Measurements from ENCODE around the gene CHRD.
"Not testable (repeated sequence)": the region's sequence is repeated elsewhere in the genome, so short reads cannot be mapped to it uniquely, and the experiment has no call there.

CHRD gene

DNA sequence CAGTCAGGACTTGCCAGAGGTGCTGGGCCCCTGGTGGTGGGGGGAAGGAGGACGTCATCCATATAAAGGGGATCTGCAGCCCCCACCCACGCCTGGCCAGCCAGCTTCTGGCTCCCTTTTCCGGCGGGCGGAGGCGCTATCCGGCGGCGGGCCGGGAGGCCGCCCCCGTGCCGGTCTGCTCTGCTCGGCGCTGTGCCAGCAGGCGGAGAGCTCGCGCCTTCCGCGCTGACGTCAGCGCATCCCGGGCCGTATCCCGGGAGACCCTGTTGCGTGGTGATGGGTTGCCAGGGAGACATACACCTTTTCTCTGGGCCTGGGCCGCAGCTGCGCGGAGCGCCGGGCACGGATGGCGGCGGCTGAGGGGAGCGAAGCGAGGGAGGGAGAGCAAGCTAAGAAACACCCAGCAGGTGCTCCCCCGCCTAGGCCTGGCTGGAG lies 41.3 kb upstream of the CHRD start:
- peaks cover 28 to 42% of the 10 kb centered on the region in 2 donors for H3K36me3 ChIP-seq (ENCODE audit: control insufficient read depth in 1 of 2, insufficient read depth in 2 of 2, low read length in 2 of 2)
- peak overlapping the region; percentile 90 for H3K27ac ChIP-seq (ENCODE audit: low read length)
- H3K4me1 ChIP-seq (ENCODE audit: control insufficient read depth in 1 of 2, insufficient read depth in 2 of 2, low read length in 2 of 2): peaks cover 9 to 38% of the 10 kb centered on the region in 2 donors
- peak overlapping the region; percentile 67 to 87 for H3K4me3 ChIP-seq (ENCODE audit: low read depth in 1 of 2, low read length in 2 of 2)
- no peaks in the 10 kb centered on the region for H3K9me3 ChIP-seq (ENCODE audit: control insufficient read depth in 1 of 2, low read length in 2 of 2)
- no peaks in the 10 kb centered on the region for H3K27me3 ChIP-seq (ENCODE audit: low read depth, low read length)

DNA sequence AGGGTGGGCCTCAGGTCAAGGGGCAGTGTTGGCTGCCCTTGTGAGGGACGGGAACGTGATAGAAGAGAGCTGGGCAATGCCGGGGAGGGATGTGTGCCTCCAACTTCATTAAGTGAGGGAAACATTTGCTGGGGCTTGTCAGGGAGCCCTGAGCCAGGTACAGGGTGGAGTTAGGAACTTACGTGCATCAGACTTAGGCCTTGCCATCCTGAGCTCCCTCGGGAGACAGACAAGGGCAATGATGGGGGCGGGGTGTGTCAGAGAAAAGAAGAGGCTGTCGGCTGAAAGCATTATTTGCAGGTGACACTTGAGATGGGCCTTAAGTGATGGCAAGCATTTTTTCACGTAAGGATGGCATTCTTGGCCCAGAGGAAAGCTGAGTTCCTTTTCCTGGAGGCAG lies 40.9 kb upstream of the CHRD start:
- H3K9me3 ChIP-seq (ENCODE audit: control insufficient read depth in 1 of 2, low read length in 2 of 2): no peaks in the 10 kb centered on the region
- peak overlapping the region; percentile 90 for H3K27ac ChIP-seq (ENCODE audit: low read length)
- H3K4me1 ChIP-seq (ENCODE audit: control insufficient read depth in 1 of 2, insufficient read depth in 2 of 2, low read length in 2 of 2): peaks cover 9 to 38% of the 10 kb centered on the region in 2 donors
- H3K27me3 ChIP-seq (ENCODE audit: low read depth, low read length): no peaks in the 10 kb centered on the region
- H3K36me3 ChIP-seq (ENCODE audit: control insufficient read depth in 1 of 2, insufficient read depth in 2 of 2, low read length in 2 of 2): peaks cover 25 to 42% of the 10 kb centered on the region in 2 donors
- H3K4me3 ChIP-seq (ENCODE audit: low read depth in 1 of 2, low read length in 2 of 2): peak overlapping the region; percentile 67 to 87

DNA sequence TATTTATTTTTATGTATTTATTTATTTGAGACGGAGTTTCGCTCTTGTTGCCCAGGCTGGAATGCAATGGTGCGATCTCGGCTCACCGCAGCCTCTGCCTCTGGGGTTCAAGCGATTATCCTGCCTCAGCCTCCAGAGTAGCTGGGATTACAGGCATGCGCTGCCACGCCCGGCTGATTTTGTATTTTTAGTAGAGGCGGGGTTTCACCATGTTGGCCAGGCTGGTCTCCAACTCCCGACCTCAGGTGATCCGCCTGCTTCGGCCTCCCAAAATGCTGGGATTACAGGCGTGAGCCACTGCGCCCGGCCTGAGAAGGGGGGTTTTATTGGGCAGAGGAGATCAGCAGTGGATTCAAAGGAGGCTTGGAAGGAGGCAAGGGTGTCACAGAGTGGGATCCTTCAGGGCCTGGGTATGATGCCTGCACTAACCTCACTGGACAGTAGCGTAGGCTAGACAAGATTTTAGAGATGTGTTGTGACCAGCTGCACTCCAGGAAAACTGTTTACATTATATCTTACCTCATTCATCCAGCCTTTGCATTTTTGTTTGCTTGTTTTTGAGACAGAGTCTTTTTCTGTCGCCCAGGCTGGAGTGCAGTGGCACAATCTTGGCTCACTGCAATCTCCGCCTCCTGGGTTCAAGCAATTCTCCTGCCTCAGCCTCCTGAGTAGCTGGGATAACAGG lies 40.3 kb upstream of the CHRD start:
- H3K27me3 ChIP-seq (ENCODE audit: low read depth, low read length); H3K27ac ChIP-seq (ENCODE audit: low read length); H3K4me3 ChIP-seq (ENCODE audit: low read depth in 1 of 2, low read length in 2 of 2); H3K9me3 ChIP-seq (ENCODE audit: control insufficient read depth in 1 of 2, low read length in 2 of 2): not testable (repeated sequence)
- H3K4me1 ChIP-seq (ENCODE audit: control insufficient read depth in 1 of 2, insufficient read depth in 2 of 2, low read length in 2 of 2): peaks cover 9 to 38% of the 10 kb centered on the region in 2 donors
- H3K36me3 ChIP-seq (ENCODE audit: control insufficient read depth in 1 of 2, insufficient read depth in 2 of 2, low read length in 2 of 2): peaks cover 20 to 41% of the 10 kb centered on the region in 2 donors

DNA sequence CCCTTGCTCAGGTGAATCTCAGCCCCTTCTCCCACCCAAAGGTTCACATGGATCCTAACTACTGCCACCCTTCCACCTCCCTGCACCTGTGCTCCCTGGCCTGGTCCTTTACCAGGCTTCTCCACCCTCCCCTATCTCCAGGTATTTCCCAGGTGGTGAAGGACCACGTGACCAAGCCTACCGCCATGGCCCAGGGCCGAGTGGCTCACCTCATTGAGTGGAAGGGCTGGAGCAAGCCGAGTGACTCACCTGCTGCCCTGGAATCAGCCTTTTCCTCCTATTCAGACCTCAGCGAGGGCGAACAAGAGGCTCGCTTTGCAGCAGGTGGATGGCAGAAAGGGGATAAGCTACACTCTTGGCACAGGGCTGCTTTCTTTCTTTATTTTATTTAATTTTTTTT lies 37.9 kb upstream of the CHRD start:
- H3K36me3 ChIP-seq (ENCODE audit: control insufficient read depth in 1 of 2, insufficient read depth in 2 of 2, low read length in 2 of 2): peaks cover 21 to 36% of the 10 kb centered on the region in 2 donors
- H3K27me3 ChIP-seq (ENCODE audit: low read depth, low read length): no peaks in the 10 kb centered on the region
- no peaks in the 10 kb centered on the region for H3K9me3 ChIP-seq (ENCODE audit: control insufficient read depth in 1 of 2, low read length in 2 of 2)
- no peak overlapping the region for H3K4me3 ChIP-seq (ENCODE audit: low read depth in 1 of 2, low read length in 2 of 2)
- H3K27ac ChIP-seq (ENCODE audit: low read length): no peak overlapping the region
- peaks cover 10 to 35% of the 10 kb centered on the region in 2 donors for H3K4me1 ChIP-seq (ENCODE audit: control insufficient read depth in 1 of 2, insufficient read depth in 2 of 2, low read length in 2 of 2)

DNA sequence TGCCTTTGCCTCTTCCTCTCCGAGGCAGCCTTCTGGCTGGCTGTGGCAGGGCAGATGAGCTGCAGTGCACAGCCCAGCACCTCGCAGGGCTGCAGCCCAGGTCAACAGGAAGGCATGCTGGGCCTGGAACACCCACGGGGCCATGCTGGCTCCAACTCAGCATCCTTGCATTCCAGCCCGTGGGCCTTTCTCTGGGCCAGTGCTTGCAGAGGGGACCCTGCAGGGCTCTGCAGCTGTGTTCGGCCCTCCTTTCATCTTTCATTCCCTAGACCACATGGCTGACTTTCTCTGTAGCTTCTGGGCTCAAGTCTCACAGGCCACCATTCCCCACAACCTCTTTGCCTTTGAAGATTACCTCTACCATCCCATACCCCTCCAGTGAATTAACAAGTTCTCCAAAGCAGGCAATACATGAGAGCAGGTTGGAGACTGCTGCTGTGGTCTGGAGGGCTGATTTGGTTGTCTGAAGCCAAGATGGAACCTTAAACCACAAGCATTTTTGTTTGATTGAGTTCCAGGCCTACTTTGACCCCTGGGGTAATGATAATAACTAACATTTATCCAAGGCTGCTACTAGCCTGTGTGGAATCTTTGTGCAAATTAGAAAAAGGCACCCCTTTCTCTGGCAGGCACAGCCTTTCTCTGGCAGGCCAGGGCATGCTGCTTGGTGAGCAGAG lies 36.5 kb upstream of the CHRD start:
- Histone ChIP-seq H3K9me3 (ENCODE audit: control insufficient read depth in 1 of 2, low read length in 2 of 2) (no peaks in the 10 kb centered on the region), H3K27me3 (ENCODE audit: low read depth, low read length) (no peaks in the 10 kb centered on the region), H3K36me3 (ENCODE audit: control insufficient read depth in 1 of 2, insufficient read depth in 2 of 2, low read length in 2 of 2) (peaks cover 21 to 36% of the 10 kb centered on the region in 2 donors), H3K4me3 (ENCODE audit: low read depth in 1 of 2, low read length in 2 of 2) (no peak overlapping the region), H3K4me1 (ENCODE audit: control insufficient read depth in 1 of 2, insufficient read depth in 2 of 2, low read length in 2 of 2) (peaks cover 5 to 21% of the 10 kb centered on the region in 2 donors), H3K27ac (ENCODE audit: low read length) (no peak overlapping the region)

DNA sequence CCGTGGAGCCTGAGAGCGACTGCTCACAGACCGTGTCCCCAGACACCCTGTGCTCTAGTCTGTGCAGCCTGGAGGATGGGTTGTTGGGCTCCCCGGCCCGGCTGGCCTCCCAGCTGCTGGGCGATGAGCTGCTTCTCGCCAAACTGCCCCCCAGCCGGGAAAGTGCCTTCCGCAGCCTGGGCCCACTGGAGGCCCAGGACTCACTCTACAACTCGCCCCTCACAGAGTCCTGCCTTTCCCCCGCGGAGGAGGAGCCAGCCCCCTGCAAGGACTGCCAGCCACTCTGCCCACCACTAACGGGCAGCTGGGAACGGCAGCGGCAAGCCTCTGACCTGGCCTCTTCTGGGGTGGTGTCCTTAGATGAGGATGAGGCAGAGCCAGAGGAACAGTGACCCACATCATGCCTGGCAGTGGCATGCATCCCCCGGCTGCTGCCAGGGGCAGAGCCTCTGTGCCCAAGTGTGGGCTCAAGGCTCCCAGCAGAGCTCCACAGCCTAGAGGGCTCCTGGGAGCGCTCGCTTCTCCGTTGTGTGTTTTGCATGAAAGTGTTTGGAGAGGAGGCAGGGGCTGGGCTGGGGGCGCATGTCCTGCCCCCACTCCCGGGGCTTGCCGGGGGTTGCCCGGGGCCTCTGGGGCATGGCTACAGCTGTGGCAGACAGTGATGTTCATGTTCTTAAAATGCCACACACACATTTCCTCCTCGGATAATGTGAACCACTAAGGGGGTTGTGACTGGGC lies 35.1 kb upstream of the CHRD start:
- Histone ChIP-seq H3K36me3 (ENCODE audit: control insufficient read depth in 1 of 2, insufficient read depth in 2 of 2, low read length in 2 of 2) (peaks cover 21 to 36% of the 10 kb centered on the region in 2 donors), H3K27ac (ENCODE audit: low read length) (no peak overlapping the region), H3K4me1 (ENCODE audit: control insufficient read depth in 1 of 2, insufficient read depth in 2 of 2, low read length in 2 of 2) (peaks cover 5 to 8% of the 10 kb centered on the region in 2 donors), H3K9me3 (ENCODE audit: control insufficient read depth in 1 of 2, low read length in 2 of 2) (no peaks in the 10 kb centered on the region), H3K4me3 (ENCODE audit: low read depth in 1 of 2, low read length in 2 of 2) (no peak overlapping the region), H3K27me3 (ENCODE audit: low read depth, low read length) (no peaks in the 10 kb centered on the region)

DNA sequence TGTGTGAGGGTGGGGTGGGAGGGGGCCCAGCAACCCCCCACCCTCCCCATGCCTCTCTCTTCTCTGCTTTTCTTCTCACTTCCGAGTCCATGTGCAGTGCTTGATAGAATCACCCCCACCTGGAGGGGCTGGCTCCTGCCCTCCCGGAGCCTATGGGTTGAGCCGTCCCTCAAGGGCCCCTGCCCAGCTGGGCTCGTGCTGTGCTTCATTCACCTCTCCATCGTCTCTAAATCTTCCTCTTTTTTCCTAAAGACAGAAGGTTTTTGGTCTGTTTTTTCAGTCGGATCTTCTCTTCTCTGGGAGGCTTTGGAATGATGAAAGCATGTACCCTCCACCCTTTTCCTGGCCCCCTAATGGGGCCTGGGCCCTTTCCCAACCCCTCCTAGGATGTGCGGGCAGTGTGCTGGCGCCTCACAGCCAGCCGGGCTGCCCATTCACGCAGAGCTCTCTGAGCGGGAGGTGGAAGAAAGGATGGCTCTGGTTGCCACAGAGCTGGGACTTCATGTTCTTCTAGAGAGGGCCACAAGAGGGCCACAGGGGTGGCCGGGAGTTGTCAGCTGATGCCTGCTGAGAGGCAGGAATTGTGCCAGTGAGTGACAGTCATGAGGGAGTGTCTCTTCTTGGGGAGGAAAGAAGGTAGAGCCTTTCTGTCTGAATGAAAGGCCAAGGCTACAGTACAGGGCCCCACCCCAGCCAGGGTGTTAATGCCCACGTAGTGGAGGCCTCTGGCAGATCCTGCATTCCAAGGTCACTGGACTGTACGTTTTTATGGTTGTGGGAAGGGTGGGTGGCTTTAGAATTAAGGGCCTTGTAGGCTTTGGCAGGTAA lies 34.3 kb upstream of the CHRD start:
- Histone ChIP-seq H3K4me1 (ENCODE audit: control insufficient read depth in 1 of 2, insufficient read depth in 2 of 2, low read length in 2 of 2) (peaks cover 5% of the 10 kb centered on the region in 2 donors), H3K36me3 (ENCODE audit: control insufficient read depth in 1 of 2, insufficient read depth in 2 of 2, low read length in 2 of 2) (peaks cover 21 to 36% of the 10 kb centered on the region in 2 donors), H3K27ac (ENCODE audit: low read length) (no peak overlapping the region), H3K27me3 (ENCODE audit: low read depth, low read length) (no peaks in the 10 kb centered on the region), H3K4me3 (ENCODE audit: low read depth in 1 of 2, low read length in 2 of 2) (no peak overlapping the region), H3K9me3 (ENCODE audit: control insufficient read depth in 1 of 2, low read length in 2 of 2) (no peaks in the 10 kb centered on the region)

DNA sequence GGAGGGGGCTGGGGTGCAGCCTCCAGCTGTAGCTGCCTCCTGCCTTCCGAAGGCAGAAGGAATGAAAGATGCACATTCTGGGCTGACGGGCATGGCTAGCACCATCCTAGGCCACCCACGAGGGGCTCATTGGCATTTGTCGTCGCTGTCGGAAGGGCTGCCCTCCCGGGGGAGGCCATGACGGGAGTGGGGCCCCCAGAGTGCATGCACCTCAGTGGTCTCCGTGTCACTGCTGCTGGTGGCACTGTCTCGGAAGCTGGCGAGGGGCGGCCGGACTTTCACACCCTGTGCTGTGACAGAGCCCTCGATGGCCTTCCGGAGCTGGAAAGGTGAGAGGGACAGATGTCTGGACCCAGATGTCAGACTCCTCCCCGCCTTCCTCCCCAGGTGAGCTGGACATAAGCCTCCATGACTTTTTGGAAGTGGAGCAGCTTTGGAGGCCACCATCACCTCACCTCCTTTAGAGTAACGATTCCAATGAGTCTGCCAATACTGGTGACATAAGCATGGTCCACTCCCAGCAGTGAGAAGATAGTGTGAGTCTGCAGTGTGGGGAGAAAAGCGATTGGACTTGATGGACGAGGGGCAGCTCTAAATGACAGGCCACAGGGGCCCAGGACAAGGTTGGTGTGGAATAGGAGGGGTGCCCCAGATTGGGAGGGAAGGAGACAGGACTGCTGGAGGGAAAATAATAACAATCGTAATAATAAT lies 33.2 kb upstream of the CHRD start:
- H3K27me3 ChIP-seq (ENCODE audit: low read depth, low read length): no peaks in the 10 kb centered on the region
- H3K36me3 ChIP-seq (ENCODE audit: control insufficient read depth in 1 of 2, insufficient read depth in 2 of 2, low read length in 2 of 2): peaks cover 18 to 31% of the 10 kb centered on the region in 2 donors
- H3K27ac ChIP-seq (ENCODE audit: low read length): no peak overlapping the region
- H3K4me1 ChIP-seq (ENCODE audit: control insufficient read depth in 1 of 2, insufficient read depth in 2 of 2, low read length in 2 of 2): peaks cover 5 to 8% of the 10 kb centered on the region in 2 donors
- H3K9me3 ChIP-seq (ENCODE audit: control insufficient read depth in 1 of 2, low read length in 2 of 2): no peaks in the 10 kb centered on the region
- no peak overlapping the region for H3K4me3 ChIP-seq (ENCODE audit: low read depth in 1 of 2, low read length in 2 of 2)

DNA sequence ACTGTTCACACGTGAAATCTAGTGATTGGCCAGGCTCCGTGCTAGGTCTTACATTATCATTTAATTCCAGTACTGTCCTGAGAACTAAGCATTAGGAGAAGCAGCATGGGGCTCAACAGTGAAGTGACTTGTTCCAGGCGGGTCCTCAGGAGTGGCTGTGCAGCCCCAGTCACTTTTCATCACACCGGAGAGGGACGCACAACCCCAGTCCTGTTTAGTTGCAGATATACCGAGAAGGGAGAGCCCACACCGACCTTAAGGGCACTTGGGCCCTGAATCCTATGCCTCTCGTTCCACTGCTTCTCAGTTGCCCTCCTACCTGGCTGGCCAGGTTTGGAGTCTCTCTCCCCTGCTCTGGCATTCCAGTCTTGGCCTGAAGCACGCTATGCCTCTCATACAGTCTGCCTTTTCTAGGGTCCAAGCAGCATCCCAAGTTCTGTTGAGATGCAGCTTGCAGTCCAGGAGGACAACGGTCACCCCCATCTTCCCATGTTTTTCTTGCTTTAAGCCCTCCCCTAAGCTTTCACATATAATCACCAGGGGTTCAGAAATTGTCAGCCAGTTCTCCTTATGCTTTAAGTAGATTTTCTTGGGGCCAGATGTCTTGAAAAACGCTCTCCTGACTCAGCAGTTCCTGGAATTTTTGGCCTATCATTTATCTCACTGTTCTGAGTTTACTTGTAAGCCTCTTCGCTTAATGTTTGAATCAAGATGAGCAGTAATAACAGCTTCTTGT lies 32.4 kb upstream of the CHRD start:
- H3K27me3 ChIP-seq (ENCODE audit: low read depth, low read length): no peaks in the 10 kb centered on the region
- H3K4me3 ChIP-seq (ENCODE audit: low read depth in 1 of 2, low read length in 2 of 2): no peak overlapping the region
- no peak overlapping the region for H3K27ac ChIP-seq (ENCODE audit: low read length)
- H3K36me3 ChIP-seq (ENCODE audit: control insufficient read depth in 1 of 2, insufficient read depth in 2 of 2, low read length in 2 of 2): peaks cover 17 to 24% of the 10 kb centered on the region in 2 donors
- H3K9me3 ChIP-seq (ENCODE audit: control insufficient read depth in 1 of 2, low read length in 2 of 2): no peaks in the 10 kb centered on the region
- peaks cover 5 to 13% of the 10 kb centered on the region in 2 donors for H3K4me1 ChIP-seq (ENCODE audit: control insufficient read depth in 1 of 2, insufficient read depth in 2 of 2, low read length in 2 of 2)

DNA sequence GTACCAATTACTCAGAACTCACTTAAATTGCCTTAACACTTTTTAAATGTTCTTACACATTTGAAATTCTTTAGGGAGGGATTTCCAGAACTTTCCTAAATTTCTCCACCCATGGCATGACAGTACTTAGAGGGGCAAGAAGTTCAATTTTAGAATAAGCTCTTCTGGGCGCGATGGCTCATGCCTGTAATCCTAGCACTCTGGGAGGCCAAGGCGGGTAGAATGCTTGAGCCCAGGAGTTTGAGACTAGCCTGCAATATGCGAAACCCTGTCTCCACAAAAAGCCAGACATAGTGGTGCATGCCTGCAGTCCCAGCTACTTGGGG lies 31.8 kb upstream of the CHRD start:
- no peaks in the 10 kb centered on the region for H3K27me3 ChIP-seq (ENCODE audit: low read depth, low read length)
- H3K9me3 ChIP-seq (ENCODE audit: control insufficient read depth in 1 of 2, low read length in 2 of 2): no peaks in the 10 kb centered on the region
- peaks cover 5 to 13% of the 10 kb centered on the region in 2 donors for H3K4me1 ChIP-seq (ENCODE audit: control insufficient read depth in 1 of 2, insufficient read depth in 2 of 2, low read length in 2 of 2)
- no peak overlapping the region for H3K4me3 ChIP-seq (ENCODE audit: low read depth in 1 of 2, low read length in 2 of 2)
- H3K36me3 ChIP-seq (ENCODE audit: control insufficient read depth in 1 of 2, insufficient read depth in 2 of 2, low read length in 2 of 2): peaks cover 11 to 19% of the 10 kb centered on the region in 2 donors
- H3K27ac ChIP-seq (ENCODE audit: low read length): no peak overlapping the region

Data from muscle layer of duodenum (tissue), 2 donors.